K562 (cell line): Measurements from ENCODE around the gene GMDS. TPM values are rescaled to one million over a fixed set of nuclear protein-coding genes. Genes with fewer than 3 reads are reported as not detected.

Source experiments
- ATAC-seq: fragments of 200-7000 bp; cut with Tn5 transposase; 3 replicates; pipeline ENCODE4 v1.9.1; 2020; ENCODE audit warnings: moderate library complexity
- BruUV-seq: library from RNA; stranded (reverse); fragments of 400-500 nt; replicated peaks from 2 replicates; lab custom pipeline; 2021; lab: Mats Ljungman, UMichigan
- CTCF ChIA-PET: fragments of 300-600 bp; formaldehyde crosslinking; extraction: SDS; loops from one replicate; lab custom pipeline; 2021; ENCODE audit warnings: low intra/inter-chr PET ratio; lab: Yijun Ruan, JAX
- POLR2A ChIA-PET: fragments of 300-600, 350-650 bp; sonication (Branson Sonifier 250); formaldehyde crosslinking; extraction: SDS; loops from one replicate; lab custom pipeline; 2021; ENCODE audit warnings: antibody characterized with exemption, inconsistent platforms; lab: Yijun Ruan, JAX
- DNase-seq, 4 experiments: peaks; one replicate each; pipeline versions ENCODE4 v3.0.0 to v3.0.0-alpha.2; 2011 to 2018; ENCODE audit warnings: low spot score in 3 of 4, mixed read lengths in 3 of 4; ENCODE audit errors: extremely low read depth in 1 of 4
- FAIRE-seq: peaks from 2 replicates; lab custom pipeline; 2011; peaks lifted over from hg19 to GRCh38; lab: Jason Lieb, UNC
- H2AFZ ChIP-seq: 2 replicates; pipeline ENCODE4 v1.6.0; 2011; ENCODE audit warnings: low read depth, low read length, control low read depth, inconsistent platforms
- H3K27ac ChIP-seq: fragments of 200-600 bp; 3 replicates; pipeline ENCODE4 v1.8.0; 2011; ENCODE audit warnings: low read depth, mild to moderate bottlenecking, control low read depth, inconsistent platforms, low read length, moderate library complexity, mixed read lengths; ENCODE audit errors: extremely low read depth
- H3K27me3 ChIP-seq, 2 experiments: fragments of 300-600 bp in 1 of 2; 2 replicates in 1 of 2; 3 replicates in 1 of 2; pipeline versions ENCODE4 v1.6.0 to v1.8.0; 2011; ENCODE audit warnings: inconsistent platforms in 2 of 2, low read length in 2 of 2, mild to moderate bottlenecking in 1 of 2, mixed read lengths in 1 of 2, moderate library complexity in 1 of 2; ENCODE audit not compliant: control insufficient read depth in 2 of 2, insufficient read depth in 2 of 2
- H3K36me3 ChIP-seq: fragments of 300-600 bp; 3 replicates; pipeline ENCODE4 v1.8.0; 2011; ENCODE audit warnings: mild to moderate bottlenecking, low read length, inconsistent platforms; ENCODE audit not compliant: control insufficient read depth, insufficient read depth
- H3K4me1 ChIP-seq, 2 experiments: fragments of 200-600 bp in 1 of 2; replicated peaks in 1 of 2; 2 replicates in 1 of 2; 3 replicates in 1 of 2; pipeline versions ENCODE4 v1.5.1 to v1.8.0; 2011; ENCODE audit warnings: inconsistent platforms in 2 of 2, low read length in 2 of 2, mild to moderate bottlenecking in 1 of 2, mixed read lengths in 1 of 2, moderate library complexity in 1 of 2; ENCODE audit not compliant: control insufficient read depth in 2 of 2, insufficient read depth in 2 of 2
- H3K4me2 ChIP-seq: 2 replicates; pipeline ENCODE4 v1.6.1; 2011; ENCODE audit warnings: low read length, control low read depth, inconsistent platforms, mixed read lengths; ENCODE audit not compliant: insufficient read depth
- H3K4me3 ChIP-seq: fragments of 200-600 bp; sonication (generic), shearing (Covaris generic); 2 replicates; pipeline ENCODE4 v1.5.1; 2016; ENCODE audit warnings: control low read depth, inconsistent platforms
- H3K79me2 ChIP-seq: fragments of 200-600 bp; 3 replicates; pipeline ENCODE4 v1.8.0; 2011; ENCODE audit warnings: low read length, inconsistent platforms; ENCODE audit not compliant: control insufficient read depth, insufficient read depth
- H3K9ac ChIP-seq, 2 experiments: 2 replicates each; pipeline versions ENCODE4 v1.6.0 to v1.6.1; 2011; ENCODE audit warnings: low read depth in 2 of 2, low read length in 2 of 2, control low read depth in 1 of 2, inconsistent platforms in 1 of 2, mild to moderate bottlenecking in 1 of 2, mixed read lengths in 1 of 2; ENCODE audit not compliant: insufficient read depth in 1 of 2
- H3K9me1 ChIP-seq: one replicate; pipeline ENCODE4 v1.6.0; 2011; ENCODE audit warnings: inconsistent platforms, mild to moderate bottlenecking, low read length, moderate library complexity; ENCODE audit not compliant: control insufficient read depth, insufficient read depth
- H3K9me3 ChIP-seq: replicated peaks from 2 replicates; pipeline ENCODE4 v1.5.1; 2011; ENCODE audit warnings: low read depth, low read length, inconsistent platforms; ENCODE audit not compliant: control insufficient read depth, insufficient read depth
- H4K20me1 ChIP-seq: replicated peaks from 2 replicates; pipeline ENCODE4 v1.6.1; 2011; ENCODE audit warnings: low read length, inconsistent platforms, mixed read lengths; ENCODE audit not compliant: control insufficient read depth, insufficient read depth
- DIDO1 ChIP-seq: fragments of 450-650 bp; IDR thresholded peaks from 2 replicates; pipeline ENCODE4 v1.6.1; 2016; ENCODE audit warnings: low read depth, missing biosample characterization, missing genetic modification characterization
- DPF2 ChIP-seq: fragments of 450-650 bp; IDR thresholded peaks from 2 replicates; pipeline ENCODE4 v1.6.1; 2016
- IRF2 ChIP-seq: sonication (generic); formaldehyde crosslinking; IDR thresholded peaks from 2 replicates; pipeline ENCODE4 v1.8.1; 2022; ENCODE audit warnings: mild to moderate bottlenecking, missing genetic modification reagents
- MNT ChIP-seq, 2 experiments: fragments of 450-650 bp; conservative IDR thresholded peaks; 2 replicates each; pipeline ENCODE4 v1.6.1; 2017; ENCODE audit warnings: mild to moderate bottlenecking in 2 of 2, moderate library complexity in 2 of 2
- NCOR1 ChIP-seq: fragments of 450-650 bp; IDR thresholded peaks from 2 replicates; pipeline ENCODE4 v1.6.1; 2016; ENCODE audit warnings: mild to moderate bottlenecking, moderate library complexity
- NONO ChIP-seq, 2 experiments: fragments of 200-400 bp in 1 of 2; fragments of 450-650 bp in 1 of 2; formaldehyde crosslinking in 1 of 2; IDR thresholded peaks; 2 replicates each; pipeline ENCODE4 v1.6.1; 2017; ENCODE audit warnings: low read depth in 2 of 2, mild to moderate bottlenecking in 2 of 2, moderate library complexity in 2 of 2, low read length in 1 of 2
- NR3C1 ChIP-seq: sonication (generic); formaldehyde crosslinking; IDR thresholded peaks from 2 replicates; pipeline ENCODE4 v1.8.1; 2022; ENCODE audit warnings: missing genetic modification reagents
- RBM39 ChIP-seq: fragments of 200-400 bp; formaldehyde crosslinking; optimal IDR thresholded peaks from 2 replicates; pipeline ENCODE3; 2018; ENCODE audit warnings: low read depth, low read length
- RNF2 ChIP-seq: sonication (generic); IDR thresholded peaks from 2 replicates; pipeline ENCODE4 v1.6.1; 2016
- RREB1 ChIP-seq: fragments of 250-450 bp; sonication (Bioruptor Pico); IDR thresholded peaks from 2 replicates; pipeline ENCODE4 v1.4.0; 2020
- SAFB ChIP-seq: fragments of 200-400 bp; formaldehyde crosslinking; IDR thresholded peaks from 2 replicates; pipeline ENCODE4 v1.6.1; 2017; ENCODE audit warnings: low read depth, low read length, borderline replicate concordance
- SRF ChIP-seq, 2 experiments: fragments of 250-450, 450-650 bp in 1 of 2; sonication (Bioruptor Pico) in 1 of 2; sonication (generic) in 1 of 2; formaldehyde crosslinking; IDR thresholded peaks; 2 replicates each; pipeline versions ENCODE4 v1.5.0 to v1.5.1; 2020 to 2022; ENCODE audit warnings: mild to moderate bottlenecking in 1 of 2, missing genetic modification reagents in 1 of 2
- TCF7 ChIP-seq: sonication (generic); IDR thresholded peaks from 2 replicates; pipeline ENCODE4 v1.6.1; 2016; ENCODE audit warnings: antibody characterized with exemption, borderline replicate concordance
- ZKSCAN1 ChIP-seq: fragments of 150-350 bp; IDR thresholded peaks from 2 replicates; pipeline ENCODE4 v1.6.1; 2016; ENCODE audit warnings: low read depth, low read length
- ZNF589 ChIP-seq: fragments of 200-800 bp; sonication (Bioruptor generic); IDR thresholded peaks from 2 replicates; pipeline ENCODE4 v1.6.1; 2016; ENCODE audit warnings: low read depth, missing genetic modification characterization, missing compliant biosample characterization
- WGBS: fragments of 100-300 bp; shearing (Covaris generic); methylation state at CpG from one replicate; pipeline ENCODE4 v1.1.6; 2016; ENCODE audit warnings: low coverage, mixed read lengths; ENCODE audit not compliant: insufficient coverage; ENCODE audit errors: missing lambda C conversion rate; 5-methylcytosine and 5-hydroxymethylcytosine counted together
- in situ Hi-C: fragments of 300-500 bp; cut with MboI; formaldehyde crosslinking; loops from 4 replicates; pipeline ENCODE4 v1.15.0; 2018; ENCODE audit warnings: inconsistent platforms, mixed read lengths
- intact Hi-C: fragments of 100-400 bp; cut with micrococcal nuclease; formaldehyde crosslinking; loops from 2 replicates; pipeline ENCODE4 v1.14.2; 2022
- polyA plus RNA-seq, 8 experiments: library from polyadenylated mRNA; depleted of rRNA in 4 of 8; stranded (reverse) in 5 of 8; unstranded in 3 of 8; fragments of >200 nt; fragmentation: Nextera tagmentation in 2 of 8; fragmentation: Illumina TruSeq in 1 of 8; extraction: Ambion mirVana in 2 of 8; extraction: Trizol in 1 of 8; gene quantifications; 2 replicates each; pipeline versions ENCODE4 v1.2.1 to v1.2.3, GENCODE V29; 2011 to 2014; ENCODE audit warnings: inconsistent platforms in 1 of 8, missing spikeins in 1 of 8
- total RNA-seq, 7 experiments: library from RNA; depleted of rRNA in 6 of 7; stranded (reverse); fragments of >200 nt in 6 of 7; fragmentation: Illumina TruSeq in 2 of 7; extraction: Trizol in 2 of 7; gene quantifications; 2 replicates each; pipeline versions ENCODE4 v1.2.1 to v1.2.3, GENCODE V29; 2011 to 2021; ENCODE audit warnings: low replicate concordance in 1 of 7

GMDS gene
- total and polyA plus RNA-seq, 9 of the 15 experiments (the other 6 are each of a cell fraction or from before 2014, with no cell fraction given) = 0.48 to 31.8 (median 13.4) TPM

GRCh38 chr6:1622851-1623768, 622.3 kb downstream of the GMDS start:
- Histone ChIP-seq H3K4me3 (no peak overlapping the region), H3K36me3 (no peaks in the 10 kb centered on the region), H3K79me2 (no peaks in the 10 kb centered on the region), H3K9me3 (no peaks in the 10 kb centered on the region), H3K27ac (no peak overlapping the region), H3K9me1 (no peaks in the 10 kb centered on the region), H3K9ac (no peak overlapping the region), H3K27me3 (peaks cover 36 to 74% of the 10 kb centered on the region in 2 experiments), H3K4me1 (peaks cover 0 to 4% of the 10 kb centered on the region in 2 experiments; a peak in 1 of 5 replicates), H3K4me2 (no peak overlapping the region), H2AFZ (no peak overlapping the region), H4K20me1 (no peaks in the 10 kb centered on the region; the same call in 1 of the 2 replicates)
- intact Hi-C loops (no loop called here), in situ Hi-C loops (no loop called here)
- no TSS peak for BruUV-seq
- ATAC-seq = no peak
- DNase-seq = no peak
- FAIRE-seq = peak; percentile 32
- POLR2A ChIA-PET = interaction anchor here (1.3 kb wide), 1 partner anchor 8 kb away, joined by 3 read pairs; no protein-coding TSS in a partner anchor
- WGBS = 2% methylated on average over 8 of the region's 8 CpGs
- CTCF ChIA-PET = no interaction called here
- no peak for TF ChIP-seq RNF2
- no peak for TF ChIP-seq RREB1 (CRISPR knock-in tag)
- no peak for TF ChIP-seq DPF2
- no peak for TF ChIP-seq NCOR1
- no peak for TF ChIP-seq ZKSCAN1
- TF ChIP-seq MNT (conservative IDR thresholded peaks at IDR 0.05) = no peak
- no peak for TF ChIP-seq TCF7
- no peak for TF ChIP-seq IRF2 (CRISPR knock-in tag)
- TF ChIP-seq RBM39 = no peak
- TF ChIP-seq SAFB = no peak
- no peak for TF ChIP-seq ZNF589 (CRISPR knock-in tag)
- no peak for TF ChIP-seq SRF (CRISPR knock-in tag; IDR thresholded peaks at IDR 0.05)
- TF ChIP-seq DIDO1 (tag) = no peak
- TF ChIP-seq NR3C1 = no peak
- no peak for TF ChIP-seq NONO (IDR thresholded peaks at IDR 0.05; ENCODE audit: low read depth in 2 of 2, low read length in 1 of 2)
